ENCODE results near the gene OR4D2. TPM values are rescaled to one million over a fixed set of nuclear protein-coding genes. Genes with fewer than 3 reads are reported as not detected.
A peak's percentile ranks its signal among the peaks of the same experiment; 100 is the strongest.
"Not testable (repeated sequence)": the region's sequence is repeated elsewhere in the genome, so short reads cannot be mapped to it uniquely, and the experiment has no call there.

The OR4D2 gene
- total RNA-seq, result not detected

- H3K9me3 Mint-ChIP-seq, result no peaks in the 10 kb centered on the region
- ATAC-seq (no peak), DNase-seq (ENCODE audit: low spot score in 2 of 2) (no peak)
- H3K27ac Mint-ChIP-seq, result no peak within 1 kb of the TSS
- H3K36me3 Mint-ChIP-seq, result no peaks in the 10 kb centered on the region
Measured at GRCh38 chr17:58166682-58167081, at the start of gene OR4D2. OR4D2 (plus strand) TSS chr17:58166982; CDS start chr17:58169656, 2,674 bp downstream.

- ATAC-seq (no peak), DNase-seq (ENCODE audit: low spot score in 2 of 2) (no peak)
- Mint-ChIP-seq H3K9me3 (no peaks in the 10 kb centered on the region), H3K27ac (no peak overlapping the region), H3K36me3 (no peaks in the 10 kb centered on the region)
Measured at GRCh38 chr17:58117382-58117781, 49.4 kb upstream of the OR4D2 start.

- ATAC-seq (no peak), DNase-seq (ENCODE audit: low spot score in 2 of 2) (no peak)
- H3K27ac Mint-ChIP-seq, result no peak overlapping the region
- H3K9me3 Mint-ChIP-seq, result no peaks in the 10 kb centered on the region
- no peaks in the 10 kb centered on the region for H3K36me3 Mint-ChIP-seq
Measured at GRCh38 chr17:58119491-58119890, 47.3 kb upstream of the OR4D2 start.

GRCh38 chr17:58120195-58120822, 46.5 kb upstream of the OR4D2 start:
- Mint-ChIP-seq H3K36me3 (no peaks in the 10 kb centered on the region), H3K27ac (no peak overlapping the region), H3K9me3 (no peaks in the 10 kb centered on the region)
- DNase-seq (ENCODE audit: low spot score in 2 of 2), result peak in 1 of 2 donors; percentile 43
- ATAC-seq, result no peak

GRCh38 chr17:58121925-58122324, 44.9 kb upstream of the OR4D2 start:
- no peaks in the 10 kb centered on the region for H3K36me3 Mint-ChIP-seq
- no peaks in the 10 kb centered on the region for H3K9me3 Mint-ChIP-seq
- no peak overlapping the region for H3K27ac Mint-ChIP-seq
- peak; percentile 43 to 47 for ATAC-seq
- DNase-seq (ENCODE audit: low spot score in 2 of 2), result no peak

GRCh38 chr17:58127846-58128245, 38.9 kb upstream of the OR4D2 start:
- no peak for ATAC-seq
- Mint-ChIP-seq H3K36me3 (peaks cover 0 to 6% of the 10 kb centered on the region in 2 donors), H3K27ac (no peak overlapping the region)

GRCh38 chr17:58132697-58133096, 34.1 kb upstream of the OR4D2 start:
- not testable (repeated sequence) for DNase-seq (ENCODE audit: low spot score in 2 of 2); H3K9me3 Mint-ChIP-seq; ATAC-seq; H3K36me3 Mint-ChIP-seq; H3K27ac Mint-ChIP-seq

More at GRCh38 chr17:58127846-58128245, 38.9 kb upstream of the OR4D2 start:
- H3K9me3 Mint-ChIP-seq, result no peaks in the 10 kb centered on the region
- DNase-seq (ENCODE audit: low spot score in 2 of 2), result no peak

GRCh38 chr17:58136669-58137279, 30.0 kb upstream of the OR4D2 start:
- H3K9me3 Mint-ChIP-seq, result peaks cover 3 to 5% of the 10 kb centered on the region in 2 donors
- DNase-seq (ENCODE audit: low spot score in 2 of 2), result no peak
- no peak overlapping the region for H3K27ac Mint-ChIP-seq
- H3K36me3 Mint-ChIP-seq, result no peaks in the 10 kb centered on the region
- no peak for ATAC-seq

GRCh38 chr17:58141505-58141904, 25.3 kb upstream of the OR4D2 start:
- DNase-seq (ENCODE audit: low spot score in 2 of 2) (no peak), ATAC-seq (no peak)
- H3K36me3 Mint-ChIP-seq, result peaks cover 18 to 19% of the 10 kb centered on the region in 2 donors
- peaks cover 23 to 24% of the 10 kb centered on the region in 2 donors for H3K9me3 Mint-ChIP-seq
- no peak overlapping the region for H3K27ac Mint-ChIP-seq

GRCh38 chr17:58143335-58143734, 23.4 kb upstream of the OR4D2 start:
- DNase-seq (ENCODE audit: low spot score in 2 of 2); ATAC-seq; H3K27ac Mint-ChIP-seq: not testable (repeated sequence)
- peaks cover 18 to 24% of the 10 kb centered on the region in 2 donors for H3K36me3 Mint-ChIP-seq
- H3K9me3 Mint-ChIP-seq, result peaks cover 26 to 31% of the 10 kb centered on the region in 2 donors

- no peak overlapping the region for H3K27ac Mint-ChIP-seq
- no peak for ATAC-seq
- peaks cover 26 to 31% of the 10 kb centered on the region in 2 donors for H3K9me3 Mint-ChIP-seq
- DNase-seq (ENCODE audit: low spot score in 2 of 2), result no peak
- peaks cover 18 to 28% of the 10 kb centered on the region in 2 donors for H3K36me3 Mint-ChIP-seq
Measured at GRCh38 chr17:58144801-58145200, 22.0 kb upstream of the OR4D2 start.

- no peak for DNase-seq (ENCODE audit: low spot score in 2 of 2)
- peaks cover 26 to 31% of the 10 kb centered on the region in 2 donors for H3K9me3 Mint-ChIP-seq
- no peak for ATAC-seq
- H3K27ac Mint-ChIP-seq, result no peak within 1 kb of the TSS
- H3K36me3 Mint-ChIP-seq, result peaks cover 18 to 28% of the 10 kb centered on the region in 2 donors
Measured at GRCh38 chr17:58147930-58148434, 18.8 kb upstream of the OR4D2 start, which contains the start of gene OR4D1. OR4D1 (plus strand) TSS chr17:58148384; CDS start chr17:58155154, 6,770 bp downstream.

GRCh38 chr17:58148609-58149008, 18.2 kb upstream of the OR4D2 start:
- H3K27ac Mint-ChIP-seq, result no peak overlapping the region
- DNase-seq (ENCODE audit: low spot score in 2 of 2), result no peak
- no peak for ATAC-seq
- peaks cover 25 to 31% of the 10 kb centered on the region in 2 donors for H3K9me3 Mint-ChIP-seq
- peaks cover 17 to 28% of the 10 kb centered on the region in 2 donors for H3K36me3 Mint-ChIP-seq

- no peak for DNase-seq (ENCODE audit: low spot score in 2 of 2)
- no peak for ATAC-seq
Measured at GRCh38 chr17:58150394-58150793, 16.4 kb upstream of the OR4D2 start.

GRCh38 chr17:58153046-58153445, 13.7 kb upstream of the OR4D2 start:
- H3K9me3 Mint-ChIP-seq, result peaks cover 0 to 8% of the 10 kb centered on the region in 2 donors
- ATAC-seq (peak; percentile 19 to 66), DNase-seq (ENCODE audit: low spot score in 2 of 2) (peak; percentile 17 to 70)
- H3K27ac Mint-ChIP-seq, result peak overlapping the region; percentile 79 to 83
- H3K36me3 Mint-ChIP-seq, result peaks cover 0 to 4% of the 10 kb centered on the region in 2 donors

More at GRCh38 chr17:58150394-58150793, 16.4 kb upstream of the OR4D2 start:
- Mint-ChIP-seq H3K36me3 (peaks cover 0 to 13% of the 10 kb centered on the region in 2 donors), H3K9me3 (peaks cover 13 to 17% of the 10 kb centered on the region in 2 donors), H3K27ac (no peak overlapping the region)

GRCh38 chr17:58153671-58154070, 13.1 kb upstream of the OR4D2 start:
- H3K9me3 Mint-ChIP-seq, result peaks cover 0 to 8% of the 10 kb centered on the region in 2 donors
- ATAC-seq (no peak), DNase-seq (ENCODE audit: low spot score in 2 of 2) (no peak)
- H3K36me3 Mint-ChIP-seq, result peaks cover 0 to 4% of the 10 kb centered on the region in 2 donors
- peak overlapping the region; percentile 74 to 79 for H3K27ac Mint-ChIP-seq
